Measurements from ENCODE around the gene LIF. TPM values are rescaled to one million over a fixed set of nuclear protein-coding genes. Genes with fewer than 3 reads are reported as not detected.

The LIF gene
- total RNA-seq, 1 experiment from 2014 or later: 8.0 TPM

- POLR2A ChIA-PET: interaction anchor here (0.5 to 1.6 kb wide), 2 partner anchors 13 to 30 kb away, joined by 5 to 9 read pairs; no protein-coding TSS in a partner anchor
Measured at GRCh38 chr22:30209642-30210041, 36.9 kb downstream of the LIF start.

GRCh38 chr22:30208631-30209603 lies 37.6 kb downstream of the LIF start:
- TF ChIP-seq CTCF (IDR thresholded peaks at IDR 0.05; ENCODE audit: insufficient read depth in 1 of 2, low read depth in 1 of 2, low read length in 1 of 2, severe bottlenecking in 1 of 2, unreplicated experiment in 1 of 2): no peak
- peak; percentile 78 to 87 for DNase-seq
- Mint-ChIP-seq H3K4me1 (ENCODE audit: low read depth, unreplicated experiment) (peaks cover 66% of the 10 kb centered on the region), H3K4me3 (ENCODE audit: unreplicated experiment) (peak overlapping the region; percentile 27), H3K27me3 (ENCODE audit: insufficient read depth, unreplicated experiment) (no peaks in the 10 kb centered on the region), H3K9me3 (ENCODE audit: unreplicated experiment) (no peaks in the 10 kb centered on the region), H3K27ac (ENCODE audit: unreplicated experiment) (peak overlapping the region; percentile 97), H3K36me3 (ENCODE audit: insufficient read depth, unreplicated experiment) (peaks cover 17% of the 10 kb centered on the region)
- no peaks in the 10 kb centered on the region for H3K27me3 ChIP-seq (replicated peaks; ENCODE audit: control insufficient read depth, insufficient read depth, low read length)
- H3K36me3 ChIP-seq (ENCODE audit: control insufficient read depth, insufficient read depth, low read length): no peaks in the 10 kb centered on the region
- intact Hi-C loops (cut with micrococcal nuclease; ENCODE audit: unreplicated experiment): no loop called here
- CTCF ChIA-PET: interaction anchor here (0.5 to 1.0 kb wide), 3 partner anchors 37 to 46 kb away, joined by 3 to 4 read pairs (median 4); partner anchors contain the start of gene LIF
- peaks cover 83% of the 10 kb centered on the region for H3K4me1 ChIP-seq
- POLR2A ChIA-PET: interaction anchor here (0.6 to 1.6 kb wide), 5 partner anchors 8 to 78 kb away, joined by 3 to 5 read pairs (median 4); no protein-coding TSS in a partner anchor
- TSS peak; percentile 45 for BruUV-seq (replicated peaks)
- no peaks in the 10 kb centered on the region for H3K9me3 ChIP-seq
- H3K4me3 ChIP-seq (ENCODE audit: low read depth, low read length): no peak overlapping the region

More at GRCh38 chr22:30209642-30210041, 36.9 kb downstream of the LIF start:
- Histone ChIP-seq H3K9me3 (no peaks in the 10 kb centered on the region), H3K36me3 (ENCODE audit: control insufficient read depth, insufficient read depth, low read length) (no peaks in the 10 kb centered on the region), H3K4me3 (ENCODE audit: low read depth, low read length) (no peak overlapping the region), H3K27me3 (replicated peaks; ENCODE audit: control insufficient read depth, insufficient read depth, low read length) (no peaks in the 10 kb centered on the region), H3K4me1 (peaks cover 88% of the 10 kb centered on the region)
- no peak for DNase-seq
- CTCF ChIA-PET: interaction anchor here (0.5 kb wide), 1 partner anchor 65 kb away, joined by 3 read pairs; no protein-coding TSS in a partner anchor
- H3K4me3 Mint-ChIP-seq (ENCODE audit: unreplicated experiment): no peak overlapping the region
- H3K9me3 Mint-ChIP-seq (ENCODE audit: unreplicated experiment): no peaks in the 10 kb centered on the region
- H3K27ac Mint-ChIP-seq (ENCODE audit: unreplicated experiment): peak overlapping the region; percentile 97
- no peak for TF ChIP-seq CTCF (IDR thresholded peaks at IDR 0.05; ENCODE audit: insufficient read depth in 1 of 2, low read depth in 1 of 2, low read length in 1 of 2, severe bottlenecking in 1 of 2, unreplicated experiment in 1 of 2)
- BruUV-seq (replicated peaks): no TSS peak
- peaks cover 60% of the 10 kb centered on the region for H3K4me1 Mint-ChIP-seq (ENCODE audit: low read depth, unreplicated experiment)
- intact Hi-C loops (cut with micrococcal nuclease; ENCODE audit: unreplicated experiment): no loop called here
- no peaks in the 10 kb centered on the region for H3K27me3 Mint-ChIP-seq (ENCODE audit: insufficient read depth, unreplicated experiment)
- peaks cover 17% of the 10 kb centered on the region for H3K36me3 Mint-ChIP-seq (ENCODE audit: insufficient read depth, unreplicated experiment)

- Mint-ChIP-seq H3K4me3 (ENCODE audit: unreplicated experiment) (peak overlapping the region; percentile 56), H3K27ac (ENCODE audit: unreplicated experiment) (peak overlapping the region; percentile 97), H3K9me3 (ENCODE audit: unreplicated experiment) (no peaks in the 10 kb centered on the region), H3K27me3 (ENCODE audit: insufficient read depth, unreplicated experiment) (no peaks in the 10 kb centered on the region), H3K4me1 (ENCODE audit: low read depth, unreplicated experiment) (peaks cover 55% of the 10 kb centered on the region), H3K36me3 (ENCODE audit: insufficient read depth, unreplicated experiment) (peaks cover 17% of the 10 kb centered on the region)
- no peaks in the 10 kb centered on the region for H3K27me3 ChIP-seq (replicated peaks; ENCODE audit: control insufficient read depth, insufficient read depth, low read length)
- peak in 1 of 2 experiments; percentile 6 for TF ChIP-seq CTCF (IDR thresholded peaks at IDR 0.05; ENCODE audit: insufficient read depth in 1 of 2, low read depth in 1 of 2, low read length in 1 of 2, severe bottlenecking in 1 of 2, unreplicated experiment in 1 of 2)
- ChIA-PET CTCF (interaction anchor here (0.7 to 1.0 kb wide), 3 partner anchors 49 to 715 kb away, joined by 3 to 4 read pairs (median 3); no protein-coding TSS in a partner anchor), POLR2A (interaction anchor here (0.7 to 1.8 kb wide), 3 partner anchors 11 to 150 kb away, joined by 3 to 6 read pairs (median 6); partner anchors contain the start of genes CCDC157 and SF3A1)
- intact Hi-C loops (cut with micrococcal nuclease; ENCODE audit: unreplicated experiment): loop anchor here (1.0 to 2.0 kb wide), 2 partner anchors 11 to 40 kb away; partner anchors contain the start of gene LIF
- H3K36me3 ChIP-seq (ENCODE audit: control insufficient read depth, insufficient read depth, low read length): no peaks in the 10 kb centered on the region
- H3K4me3 ChIP-seq (ENCODE audit: low read depth, low read length): no peak overlapping the region
- peak; percentile 93 to 96 for DNase-seq
- no TSS peak for BruUV-seq (replicated peaks)
- peaks cover 70% of the 10 kb centered on the region for H3K4me1 ChIP-seq
- H3K9me3 ChIP-seq: no peaks in the 10 kb centered on the region
Measured at GRCh38 chr22:30206944-30207343, 39.6 kb downstream of the LIF start.
